Kasumi-1 (cell line): ENCODE results near the gene ARFGAP1.

Experiments used
- DNase-seq, 2 experiments: peaks; one replicate each; lab custom pipeline; 2025; lab: John Stamatoyannopoulos, UW

Gene ARFGAP1

DNA sequence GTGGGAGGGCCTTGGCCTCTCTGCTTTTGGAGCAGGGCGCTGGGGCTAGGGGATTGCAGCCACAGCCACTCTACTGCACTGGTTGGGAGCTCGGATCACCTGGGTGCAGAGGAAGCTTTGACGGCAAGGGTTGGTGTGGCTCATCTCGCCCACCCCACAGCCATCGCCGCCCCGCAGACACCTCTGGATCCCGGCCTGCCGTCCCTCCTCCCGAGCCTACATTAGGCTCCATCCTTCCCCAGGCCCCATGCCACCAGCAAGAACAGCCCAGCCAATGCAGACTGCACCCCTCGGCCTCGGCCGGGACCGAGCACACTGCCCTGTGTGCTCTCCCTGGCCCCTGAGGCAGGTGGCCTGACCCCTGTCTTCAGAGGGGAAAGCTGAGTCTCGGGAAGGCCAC lies 12.1 kb upstream of the ARFGAP1 start:
- no peak for DNase-seq

DNA sequence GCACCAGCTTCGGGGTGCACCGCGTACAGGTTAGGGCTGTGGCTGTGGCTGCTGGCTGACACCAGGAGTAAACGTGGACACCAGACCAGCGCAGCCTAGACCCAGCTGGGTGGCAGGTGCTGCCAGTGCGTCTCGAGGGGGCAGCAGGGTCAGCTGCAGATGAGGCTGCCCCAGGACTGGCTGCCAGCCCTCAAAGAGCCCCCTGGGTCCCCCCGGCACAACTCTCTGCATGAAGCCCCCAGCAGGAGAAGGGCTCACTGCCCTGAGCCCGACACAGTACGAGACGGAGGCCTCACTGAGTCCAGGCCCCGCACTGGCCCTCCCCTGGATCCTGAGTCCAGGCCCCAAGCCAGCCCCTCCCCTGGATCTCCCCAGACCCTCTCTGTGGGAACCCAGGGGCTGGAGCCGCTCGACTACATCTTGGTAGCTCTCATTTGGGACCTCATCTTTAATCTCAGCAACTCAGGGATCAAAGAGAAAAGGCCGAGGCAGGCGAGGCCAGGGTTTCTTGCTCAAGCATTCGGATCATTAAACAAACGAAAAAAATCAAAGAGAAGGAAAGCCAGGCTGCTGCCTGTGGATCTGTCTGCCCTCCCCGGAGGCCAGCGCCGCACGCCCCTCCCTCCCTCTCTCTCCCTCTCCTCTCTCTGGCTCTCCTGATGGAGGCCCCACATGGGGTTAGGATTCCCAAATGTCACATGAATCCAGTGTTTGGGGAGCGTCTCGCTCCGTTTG lies 11.4 kb upstream of the ARFGAP1 start:
- DNase-seq, result no peak

DNA sequence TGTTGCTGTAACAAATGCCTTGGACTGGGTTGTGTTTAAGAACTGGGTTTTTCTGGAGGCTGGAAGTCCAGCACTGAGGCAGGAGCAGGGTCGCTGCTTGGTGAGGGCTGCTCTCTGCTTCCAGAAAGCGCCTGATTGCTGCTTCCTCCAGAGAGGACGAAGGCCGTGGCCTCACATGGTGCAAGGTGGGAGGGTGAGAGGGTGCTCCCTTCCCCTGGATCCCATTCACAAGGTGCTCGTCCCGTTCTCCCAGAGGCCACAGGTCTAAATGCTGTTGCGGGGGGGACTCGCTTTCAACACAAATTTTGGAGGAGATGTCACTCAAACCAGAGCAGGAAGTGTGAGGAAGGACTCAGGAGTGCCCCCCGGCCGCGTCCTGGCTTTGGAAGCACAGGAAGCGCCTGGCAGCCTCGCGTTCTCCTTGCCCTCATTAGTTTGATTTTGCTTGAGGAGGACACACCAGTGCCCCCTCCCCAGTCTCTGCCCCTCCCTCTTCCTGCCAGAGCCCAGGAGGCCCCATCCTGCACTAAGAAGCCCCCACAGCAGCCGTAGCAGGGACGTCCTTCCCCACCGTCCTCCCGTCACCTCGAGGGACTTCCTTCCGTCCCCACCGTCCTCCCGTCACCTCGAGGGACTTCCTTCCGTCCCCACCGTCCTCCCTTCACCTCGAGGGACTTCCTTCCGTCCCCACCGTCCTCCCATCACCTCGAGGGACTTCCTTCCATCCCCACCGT lies 10.7 kb upstream of the ARFGAP1 start:
- no peak for DNase-seq

DNA sequence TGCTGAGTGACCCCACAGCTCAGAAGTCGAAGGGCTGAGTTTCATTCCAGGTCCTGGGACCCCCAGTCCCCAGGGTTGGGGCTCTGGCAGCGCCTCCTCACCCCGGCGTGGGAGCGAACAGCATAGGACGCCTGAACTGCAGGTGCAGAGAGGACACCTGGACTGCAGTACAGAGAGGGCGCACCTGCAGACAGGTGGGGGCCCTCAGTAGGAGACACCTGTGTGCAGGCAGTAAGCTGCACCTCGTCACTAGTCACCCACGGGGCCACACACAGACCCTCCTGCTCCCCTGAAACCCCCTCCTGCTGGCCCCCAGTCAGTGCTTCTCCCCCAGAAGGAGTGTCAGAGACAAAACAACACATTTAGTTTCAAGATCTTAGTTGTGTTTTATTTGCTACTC lies 9.8 kb upstream of the ARFGAP1 start:
- DNase-seq, result no peak

DNA sequence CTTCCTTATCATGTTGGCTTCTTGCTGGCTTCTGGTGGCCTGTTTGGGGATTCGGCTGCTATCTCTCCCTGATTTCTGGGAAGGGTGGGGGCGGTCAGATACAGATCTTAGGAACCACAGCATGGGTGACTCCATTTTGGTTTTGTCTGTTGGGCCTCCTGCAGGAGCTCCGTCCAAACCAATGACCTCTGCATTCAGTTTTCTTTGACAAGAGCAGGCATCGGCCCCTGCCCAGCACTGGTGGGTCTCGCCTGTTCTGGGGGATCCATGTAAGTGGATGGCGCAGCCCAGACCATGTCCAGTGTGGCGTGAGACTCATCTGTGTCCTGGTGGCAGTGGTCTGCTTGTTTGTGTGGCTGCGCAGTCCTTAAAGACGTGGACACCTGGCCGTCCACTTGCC lies 8.6 kb upstream of the ARFGAP1 start:
- no peak for DNase-seq

DNA sequence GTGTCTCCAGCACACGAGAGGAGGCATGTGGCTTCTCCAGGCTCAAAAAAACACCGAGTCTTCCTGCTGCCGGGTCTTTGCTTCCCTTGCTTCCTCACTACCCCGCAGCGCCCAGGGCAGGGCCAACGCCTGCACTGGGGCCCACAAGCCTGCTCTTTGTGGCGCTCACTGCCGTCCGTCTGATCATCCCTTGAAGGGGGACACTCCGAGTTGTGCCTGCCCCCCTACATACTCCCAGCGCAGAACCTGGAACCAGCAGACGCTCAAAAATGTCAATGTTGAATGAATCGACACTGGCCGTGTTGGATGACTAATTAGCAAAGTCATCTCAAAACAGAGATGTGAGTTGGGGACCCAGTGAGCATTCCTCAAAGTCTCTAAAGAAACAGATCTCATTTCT lies 8.1 kb upstream of the ARFGAP1 start:
- DNase-seq, result no peak

DNA sequence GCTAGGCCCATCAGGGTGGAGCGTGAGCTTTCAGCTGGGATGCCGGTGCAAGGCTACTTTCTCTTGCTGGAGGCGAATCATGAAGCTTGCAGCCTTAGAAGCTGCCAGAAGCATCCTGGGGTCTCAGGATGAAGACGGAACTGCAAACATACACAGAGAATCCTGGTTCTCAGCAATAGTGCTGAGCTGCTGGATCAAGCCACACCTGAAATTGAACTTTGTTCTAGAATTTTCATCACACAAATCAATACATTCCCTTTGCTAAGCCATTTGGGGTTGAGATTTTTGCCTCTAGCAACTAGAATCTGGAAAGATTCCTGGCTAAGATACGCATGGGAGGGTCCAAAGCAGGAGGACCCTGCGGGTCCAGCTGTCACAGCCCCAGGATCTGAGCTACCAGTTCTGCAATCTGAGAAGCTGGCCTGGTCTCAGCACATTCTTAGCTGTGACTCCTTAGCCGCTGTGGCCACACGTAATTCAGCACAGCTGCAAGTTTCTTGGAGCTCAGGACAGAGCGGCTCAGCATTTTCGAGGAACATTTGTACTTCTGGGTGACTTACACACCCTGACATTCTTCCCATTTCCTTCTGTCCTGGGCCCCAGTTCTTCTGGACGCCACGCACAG lies 6.6 kb upstream of the ARFGAP1 start:
- DNase-seq, result no peak

DNA sequence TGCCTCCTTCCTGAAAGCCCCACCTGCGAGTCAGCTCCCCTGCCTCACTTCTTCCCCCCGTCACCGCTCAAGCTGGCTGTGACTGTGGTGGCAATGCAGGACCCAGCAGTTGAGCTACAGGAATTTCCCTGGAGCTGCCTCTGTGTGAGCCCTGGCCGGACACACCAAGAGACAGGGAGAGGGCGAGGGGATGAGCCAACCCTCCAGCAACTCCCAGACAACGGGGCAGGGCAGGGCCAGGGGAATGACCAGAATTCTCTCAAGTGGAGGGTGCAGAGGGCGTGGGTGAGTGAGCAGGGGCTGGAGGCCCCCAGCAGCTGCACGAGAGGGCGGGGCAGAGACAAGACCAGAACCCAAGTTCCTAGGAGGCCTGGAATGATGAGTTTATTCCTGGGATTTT lies 4.9 kb upstream of the ARFGAP1 start:
- no peak for DNase-seq

DNA sequence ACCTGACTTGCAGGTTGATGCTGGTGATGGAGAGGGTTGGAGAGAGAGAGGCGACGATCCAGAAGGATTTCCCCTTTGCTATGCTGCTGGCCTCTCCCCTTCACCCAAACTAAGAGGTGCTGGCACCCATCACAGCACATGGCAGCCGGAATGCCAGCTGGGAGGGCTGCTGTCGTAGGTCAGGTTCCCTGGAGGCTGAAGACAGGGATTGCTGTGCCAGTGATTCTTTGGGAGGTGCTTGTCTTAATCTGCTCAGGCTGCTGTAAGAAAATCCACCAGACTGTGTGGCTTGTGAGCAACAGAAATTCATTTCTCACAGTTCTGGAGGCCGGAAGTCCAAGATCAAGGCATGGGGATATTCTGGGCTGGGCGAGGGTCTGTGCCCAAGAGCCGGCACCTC lies 4.4 kb upstream of the ARFGAP1 start:
- DNase-seq, result no peak

DNA sequence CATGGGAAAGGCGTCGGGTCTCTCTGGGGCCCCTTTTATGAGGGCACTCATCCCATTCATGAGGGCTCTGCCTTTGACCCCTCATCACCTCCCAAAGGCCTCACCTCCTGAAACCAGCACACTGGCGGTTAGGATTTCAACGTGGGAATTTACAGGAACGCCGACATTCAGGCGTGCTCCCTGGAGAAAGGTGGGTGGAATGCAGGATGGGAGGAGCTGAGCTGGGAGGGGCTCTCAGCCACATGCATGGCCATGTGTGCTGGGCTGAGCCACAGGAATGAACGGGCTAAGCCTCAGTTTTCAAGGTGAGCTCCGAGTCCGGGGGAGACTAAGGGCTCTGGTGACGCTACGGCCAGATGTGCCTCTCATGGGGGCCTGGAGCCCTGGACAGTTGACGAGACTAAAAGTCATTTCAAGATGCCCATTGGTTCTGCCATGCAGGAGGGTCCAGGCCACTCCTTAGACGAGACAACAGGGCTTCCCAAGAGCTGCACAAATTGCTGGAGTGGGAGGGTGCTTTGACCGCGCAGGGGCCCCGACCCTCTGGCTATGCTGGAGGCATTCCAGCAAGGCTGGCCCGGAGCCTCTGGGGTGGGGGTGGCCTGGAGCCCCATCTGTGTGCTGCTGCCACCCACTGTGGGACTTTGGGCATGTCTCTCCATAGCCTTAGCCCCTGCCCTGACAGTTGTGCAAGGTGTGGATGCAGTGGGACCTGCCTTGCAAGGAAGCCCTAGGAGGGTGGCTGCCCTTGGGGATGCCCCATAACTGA lies 3.8 kb upstream of the ARFGAP1 start:
- DNase-seq, result no peak

DNA sequence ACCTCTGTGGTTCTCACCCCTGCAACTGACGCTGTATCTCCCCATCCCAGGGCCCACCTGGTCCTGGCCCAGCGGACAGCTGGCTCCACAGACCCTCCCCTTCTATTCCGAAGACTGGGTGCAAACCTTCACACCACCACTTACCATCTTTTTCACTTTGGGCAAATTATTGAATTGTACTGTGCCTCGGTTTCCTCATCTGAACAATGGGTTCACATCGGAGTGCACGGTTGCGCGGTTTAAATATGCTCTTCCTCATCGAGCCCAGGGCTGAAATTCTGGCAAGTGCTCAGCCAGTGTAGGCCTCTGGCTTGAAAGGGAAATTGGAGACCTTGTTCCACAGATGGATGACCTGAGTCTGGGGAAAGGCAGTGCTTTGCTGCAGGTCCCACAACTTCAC lies 2.9 kb upstream of the ARFGAP1 start:
- DNase-seq, result no peak

DNA sequence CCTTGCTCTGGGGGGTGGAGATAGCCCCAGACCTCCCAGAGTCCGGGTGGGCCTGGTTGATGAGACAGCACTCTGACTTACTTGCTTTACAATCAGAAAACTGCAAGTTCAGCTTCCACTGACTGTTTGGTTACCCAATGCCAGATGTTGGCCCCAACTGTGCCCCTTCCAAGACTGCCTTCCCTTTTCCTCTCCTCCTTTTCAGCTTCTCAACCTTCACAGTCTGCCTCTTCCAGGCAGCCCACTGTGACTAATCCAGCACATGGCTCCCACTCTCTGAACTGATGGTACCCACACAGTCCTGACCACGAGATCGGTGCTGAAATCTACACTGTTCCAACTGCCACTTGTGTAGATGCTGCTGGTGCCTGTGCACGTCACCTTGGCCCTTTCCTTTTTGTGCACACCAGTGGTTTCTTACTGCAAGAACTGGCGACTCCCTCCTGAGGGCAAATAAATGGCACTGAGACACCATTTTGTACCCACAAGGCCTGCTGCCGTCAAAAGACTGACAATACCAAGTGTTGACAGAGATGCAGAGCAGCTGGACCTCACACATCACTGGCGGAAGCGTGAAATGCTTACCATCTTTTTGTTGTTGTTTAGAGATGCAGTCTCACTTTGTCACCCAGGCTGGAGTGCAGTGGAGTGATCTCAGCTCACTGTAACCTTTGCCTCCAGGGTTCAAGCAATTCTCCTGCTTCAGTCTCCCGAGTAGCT lies 1.8 kb upstream of the ARFGAP1 start:
- no peak for DNase-seq

DNA sequence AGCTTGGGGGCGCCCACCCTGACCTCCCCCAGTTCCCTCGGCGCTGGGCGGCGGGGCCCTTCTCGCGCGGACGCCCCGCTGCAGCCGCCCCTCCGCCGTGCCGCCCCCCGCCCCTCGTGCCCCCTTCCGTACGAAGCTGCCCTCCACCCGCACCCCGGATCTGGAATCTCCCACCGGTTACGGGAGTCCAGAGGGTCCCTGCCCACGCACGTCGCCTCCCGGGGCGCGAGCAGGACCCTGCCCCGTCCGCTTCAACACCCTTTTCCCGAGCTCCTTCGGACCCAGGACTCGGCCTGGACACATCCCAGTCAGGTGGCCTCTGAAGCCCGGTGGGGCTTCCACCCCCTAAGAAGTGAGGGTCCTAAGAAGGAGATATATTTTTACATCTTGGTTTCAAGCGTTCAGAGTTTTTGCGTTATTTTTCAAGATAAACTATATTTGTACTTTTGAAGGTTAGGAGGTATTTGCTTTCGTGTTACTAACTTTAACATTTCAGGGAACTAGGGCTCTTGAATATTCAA lies 506 bp downstream of the ARFGAP1 start:
- peak in 1 of 2 experiments; percentile 11 for DNase-seq

DNA sequence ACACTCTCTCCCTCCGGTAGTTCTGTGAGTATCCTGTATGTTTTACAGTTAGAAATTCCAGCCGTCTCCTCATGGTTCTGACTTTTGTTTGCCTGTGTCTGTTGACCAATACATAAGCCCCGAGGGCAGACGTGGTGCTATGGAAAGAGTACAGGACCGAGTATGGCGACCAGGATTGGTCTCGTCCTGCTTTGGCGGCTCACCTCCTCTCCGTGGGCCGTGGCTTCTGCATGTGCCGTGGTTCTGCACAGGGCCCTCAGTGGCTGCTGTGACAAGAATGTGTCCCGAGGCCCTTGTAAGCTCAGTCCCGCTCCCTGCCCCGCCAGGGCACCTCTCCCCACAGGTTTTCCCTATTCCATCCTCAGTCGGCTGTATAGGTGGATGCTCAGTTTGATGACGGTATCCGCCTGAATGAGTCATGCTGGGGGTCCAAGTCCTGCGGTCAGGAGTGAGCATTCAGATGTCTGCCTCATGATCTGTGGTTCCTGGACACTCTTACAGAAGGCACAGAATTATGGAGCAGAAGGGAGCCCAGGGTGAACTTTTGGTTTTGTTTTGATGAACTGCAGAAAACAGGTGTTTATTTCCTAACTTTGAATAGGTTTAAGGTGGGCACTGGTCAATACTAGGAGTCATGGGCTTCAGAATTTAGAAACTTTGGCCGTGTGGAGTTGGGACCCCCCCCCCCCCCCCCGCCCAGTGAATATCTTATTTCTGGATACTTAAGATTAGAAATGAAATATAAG lies 1.2 kb downstream of the ARFGAP1 start:
- no peak for DNase-seq

DNA sequence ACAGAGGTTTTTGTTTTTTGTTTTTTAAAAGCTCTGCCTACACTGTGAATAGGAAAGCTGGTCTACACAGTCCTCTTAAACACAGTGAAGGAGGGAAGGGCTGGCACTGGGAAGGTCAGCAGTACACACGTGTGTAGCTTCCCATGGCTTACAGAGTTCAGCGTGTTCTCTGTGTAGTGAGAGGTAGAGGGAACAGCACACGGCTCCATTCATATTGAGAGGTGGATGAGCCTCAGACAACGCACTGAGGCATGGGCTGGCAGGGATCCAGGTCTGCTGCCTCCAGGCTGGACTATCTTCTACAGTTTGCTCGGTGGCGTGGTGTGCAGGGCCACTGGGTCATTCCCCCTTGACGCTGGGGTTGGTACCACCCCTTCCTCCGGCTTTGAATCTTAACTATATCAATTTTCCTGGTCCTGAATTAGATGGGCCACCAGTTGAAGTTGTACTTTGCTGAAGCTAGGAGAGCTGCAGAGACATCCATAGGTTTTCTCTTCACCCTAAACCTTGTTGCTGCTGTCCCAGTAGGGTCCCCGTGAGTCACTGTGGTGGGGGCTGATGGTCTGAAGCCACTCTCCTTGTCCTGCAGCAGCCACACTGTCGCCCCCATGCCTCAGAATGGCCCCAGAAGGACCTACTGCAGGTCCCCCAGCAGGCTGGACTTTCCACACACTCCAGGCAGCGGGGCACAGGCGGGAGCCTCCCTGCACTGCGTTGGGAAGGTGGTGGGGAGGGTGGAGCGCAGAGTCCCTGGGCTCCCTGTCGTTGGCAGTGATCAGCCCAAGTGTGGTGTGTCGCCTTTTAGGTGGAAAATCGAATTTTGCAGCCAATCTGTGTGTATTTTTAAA lies 2.0 kb downstream of the ARFGAP1 start:
- no peak for DNase-seq

DNA sequence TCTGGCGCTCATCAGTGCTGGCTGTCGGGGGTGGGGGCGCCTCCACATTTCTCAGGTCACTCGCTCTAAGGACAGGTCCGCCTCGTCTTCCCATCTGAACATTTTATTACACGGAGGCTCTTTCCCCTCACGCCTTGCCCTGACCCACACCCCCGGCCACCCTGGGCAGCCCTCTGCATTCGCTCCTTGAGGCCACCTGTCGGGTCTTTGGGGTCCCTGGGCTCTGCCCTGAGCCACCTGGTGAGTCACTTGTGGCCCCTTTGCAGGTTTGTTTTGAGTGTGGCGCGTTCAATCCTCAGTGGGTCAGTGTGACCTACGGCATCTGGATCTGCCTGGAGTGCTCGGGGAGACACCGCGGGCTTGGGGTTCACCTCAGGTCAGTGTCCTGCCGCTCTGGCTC lies 3.2 kb downstream of the ARFGAP1 start:
- no peak for DNase-seq

DNA sequence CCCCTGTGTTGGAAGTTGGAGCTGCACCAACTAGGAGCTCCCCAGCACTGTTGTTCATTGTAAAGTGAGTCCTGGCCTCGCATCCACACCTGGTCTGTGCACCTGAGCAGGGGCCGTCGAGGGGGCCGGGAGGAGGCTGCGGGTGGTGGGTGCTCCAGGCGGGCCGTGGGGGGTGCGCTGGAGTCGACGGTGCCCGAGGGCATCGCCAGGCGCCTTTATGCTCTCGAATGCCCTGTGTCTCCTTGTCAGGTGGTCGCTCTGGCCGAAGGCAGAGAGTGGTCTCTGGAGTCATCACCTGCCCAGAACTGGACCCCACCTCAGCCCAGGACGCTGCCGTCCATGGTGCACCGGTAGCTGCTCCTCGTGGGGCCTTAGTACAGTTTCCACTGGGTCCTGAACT lies 4.3 kb downstream of the ARFGAP1 start:
- DNase-seq, result no peak

DNA sequence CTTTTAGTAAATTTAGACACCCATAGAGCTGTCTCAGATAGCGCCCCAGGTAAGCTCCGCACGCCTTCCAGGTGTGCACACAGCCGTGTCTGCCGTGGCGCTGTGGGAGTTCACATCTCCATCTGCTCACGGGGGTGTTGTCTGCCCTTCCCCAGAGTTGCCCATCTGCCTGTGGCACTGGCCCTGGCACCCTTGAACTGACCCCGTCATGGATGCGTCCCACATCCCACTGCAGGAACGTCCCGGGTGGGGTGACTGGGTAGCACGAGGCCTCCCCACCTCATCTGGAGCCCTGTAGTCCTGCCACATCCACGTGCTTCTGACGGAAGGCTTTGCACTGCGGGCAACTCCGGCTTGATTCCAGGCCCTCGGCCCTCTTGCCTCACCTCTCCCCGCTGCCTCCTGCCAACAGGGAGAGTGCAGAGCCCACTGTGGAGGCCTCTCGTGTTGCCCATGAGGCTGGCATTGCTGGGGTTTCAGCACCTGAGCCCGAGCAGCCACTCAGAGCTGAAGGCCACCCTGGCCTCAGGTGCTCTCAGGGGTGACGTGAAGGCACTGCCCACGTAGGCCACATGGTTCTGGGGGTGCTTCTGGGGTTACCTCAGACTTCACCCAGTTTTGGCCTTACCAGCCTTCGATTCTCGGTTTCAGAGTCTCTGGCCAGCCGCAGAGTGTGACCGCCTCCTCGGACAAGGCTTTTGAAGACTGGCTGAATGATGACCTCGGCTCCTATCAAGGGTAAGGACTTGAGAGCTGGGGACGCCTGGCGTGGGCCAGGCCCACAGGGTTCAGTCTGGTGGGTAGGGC lies 5.1 kb downstream of the ARFGAP1 start:
- no peak for DNase-seq

DNA sequence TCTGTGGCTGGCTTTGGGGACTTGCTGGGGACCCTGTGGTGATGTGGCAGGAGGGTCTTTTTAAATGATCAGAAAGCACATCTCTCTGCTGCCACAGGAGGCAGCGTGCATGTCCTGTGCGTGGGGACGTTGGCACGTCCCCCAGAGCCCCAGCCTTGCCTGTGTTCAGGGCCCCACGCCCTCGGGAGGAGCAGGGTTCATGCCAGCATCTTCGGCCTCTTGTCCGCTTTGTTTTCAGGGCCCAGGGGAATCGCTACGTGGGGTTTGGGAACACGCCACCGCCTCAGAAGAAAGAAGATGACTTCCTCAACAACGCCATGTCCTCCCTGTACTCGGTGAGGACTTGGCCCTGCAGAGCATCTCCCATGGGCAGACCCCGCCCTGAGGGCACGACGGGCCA lies 6.0 kb downstream of the ARFGAP1 start:
- no peak for DNase-seq
